Upper lobe of right lung (tissue), 1 donor: ENCODE results near the gene C7orf25. TPM values are rescaled to one million over a fixed set of nuclear protein-coding genes. Genes with fewer than 3 reads are reported as not detected.

Source experiments
- ATAC-seq: fragments of 200-7000 bp; cut with Tn5 transposase; one replicate; pipeline ENCODE4 v1.9.1; 2020; ENCODE audit warnings: mild to moderate bottlenecking, moderate library complexity
- DNase-seq: peaks from one replicate; pipeline ENCODE4 v3.0.0-alpha.2; 2020
- H3K27ac ChIP-seq: fragments of 200-600 bp; one replicate; pipeline ENCODE4 v1.8.0; 2022
- H3K27me3 ChIP-seq: fragments of 200-600 bp; one replicate; pipeline ENCODE4 v1.8.0; 2022; ENCODE audit warnings: mild to moderate bottlenecking
- H3K36me3 ChIP-seq: fragments of 200-600 bp; one replicate; pipeline ENCODE4 v1.8.0; 2022
- H3K4me1 ChIP-seq: fragments of 200-600 bp; one replicate; pipeline ENCODE4 v1.8.0; 2022
- H3K4me3 ChIP-seq: fragments of 200-600 bp; one replicate; pipeline ENCODE4 v1.8.0; 2022; ENCODE audit warnings: mild to moderate bottlenecking
- H3K9me3 ChIP-seq: fragments of 200-600 bp; one replicate; pipeline ENCODE4 v1.8.0; 2022
- CTCF ChIP-seq: fragments of 200-600 bp; IDR thresholded peaks from one replicate; pipeline ENCODE4 v1.8.0; 2022; ENCODE audit warnings: antibody characterized with exemption
- intact Hi-C: fragments of 100-400 bp; cut with DNase I; formaldehyde crosslinking; loops from one replicate; pipeline ENCODE4 v1.11.0; 2022
- long read RNA-seq: library from polyadenylated mRNA; unstranded; transcript quantifications from one replicate; pipeline ENCODE4 v2.0.0, GENCODE V29; 2021
- total RNA-seq: library from RNA; stranded (reverse); fragmentation: NEBNext Ultra II Directional; extraction: Animal tissue kit (Norgen Biotek cat#: 25700); gene quantifications from one replicate; pipeline ENCODE4 v1.2.1, GENCODE V29; 2021
- donor health status: DM: no; HTN: yes; CAD: no; lungs with severe emphysema.

C7orf25 gene
- 7.4 TPM for total RNA-seq
- long read RNA-seq, transcript C7orf25-201 (2 exons, 2,451 nt): major isoform, 30 of 33 reads
- long read RNA-seq, partial matches to known transcripts: 0 of 33 reads
- long read RNA-seq, other reads (novel, unspliced or antisense): 0 of 33 reads

GRCh38 chr7:42911454-42912447, at the start of gene C7orf25:
TSS of gene C7orf25 (minus strand) at chr7:42912070. CDS start at chr7:42910900, 1,170 bp downstream.
- peaks cover 29% of the 10 kb centered on the region for H3K4me1 ChIP-seq
- no peak for TF ChIP-seq CTCF

GRCh38 chr7:42961170-42961569, 49.3 kb upstream of the C7orf25 start:
- H3K36me3 ChIP-seq: no peaks in the 10 kb centered on the region
- no peak overlapping the region for H3K27ac ChIP-seq
- TF ChIP-seq CTCF: no peak

More at GRCh38 chr7:42911454-42912447, at the start of gene C7orf25:
- DNase-seq: peak; percentile 99
- Histone ChIP-seq H3K36me3 (peaks cover 10% of the 10 kb centered on the region), H3K4me3 (peak within 1 kb of the TSS; percentile 71), H3K27ac (peak within 1 kb of the TSS; percentile 81), H3K27me3 (no peaks in the 10 kb centered on the region), H3K9me3 (no peaks in the 10 kb centered on the region)
- intact Hi-C loops: no loop called here
- ATAC-seq: peak; percentile 97

GRCh38 chr7:42960762-42961161, 48.9 kb upstream of the C7orf25 start:
- intact Hi-C loops: no loop called here
- DNase-seq (no peak), ATAC-seq (no peak)
- Histone ChIP-seq H3K9me3 (no peaks in the 10 kb centered on the region), H3K4me1 (no peaks in the 10 kb centered on the region), H3K27me3 (no peaks in the 10 kb centered on the region), H3K27ac (no peak overlapping the region), H3K36me3 (no peaks in the 10 kb centered on the region), H3K4me3 (no peak overlapping the region)
- no peak for TF ChIP-seq CTCF

More at GRCh38 chr7:42961170-42961569, 49.3 kb upstream of the C7orf25 start:
- intact Hi-C loops: no loop called here
- Histone ChIP-seq H3K9me3 (no peaks in the 10 kb centered on the region), H3K4me3 (no peak overlapping the region), H3K4me1 (no peaks in the 10 kb centered on the region), H3K27me3 (no peaks in the 10 kb centered on the region)
- no peak for ATAC-seq
- no peak for DNase-seq

- no peak for DNase-seq
- intact Hi-C loops: no loop called here
Observed at GRCh38 chr7:42959549-42959948, 47.7 kb upstream of the C7orf25 start.

GRCh38 chr7:42956062-42956461, 44.2 kb upstream of the C7orf25 start:
- Histone ChIP-seq H3K36me3 (no peaks in the 10 kb centered on the region), H3K9me3 (no peaks in the 10 kb centered on the region), H3K27me3 (no peaks in the 10 kb centered on the region), H3K27ac (no peak overlapping the region), H3K4me3 (no peak overlapping the region), H3K4me1 (no peaks in the 10 kb centered on the region)
- TF ChIP-seq CTCF: no peak
- intact Hi-C loops: no loop called here
- ATAC-seq (no peak), DNase-seq (no peak)

More at GRCh38 chr7:42959549-42959948, 47.7 kb upstream of the C7orf25 start:
- Histone ChIP-seq H3K4me1 (no peaks in the 10 kb centered on the region), H3K36me3 (no peaks in the 10 kb centered on the region), H3K27me3 (no peaks in the 10 kb centered on the region), H3K9me3 (no peaks in the 10 kb centered on the region), H3K27ac (no peak overlapping the region), H3K4me3 (no peak overlapping the region)
- no peak for TF ChIP-seq CTCF
- ATAC-seq: no peak
